UCSD-AML1 (cell line): ENCODE data around the gene PTPRK.
A peak's percentile ranks its signal among the peaks of the same experiment; 100 is the strongest.

Source experiments
- DNase-seq: peaks from one replicate; lab custom pipeline; 2025; ENCODE audit not compliant: unreplicated experiment; lab: John Stamatoyannopoulos, UW

Gene PTPRK

GRCh38 chr6:128520436-128521281 lies at the start of gene PTPRK:
PTPRK (minus strand) TSS chr6:128520599; CDS start chr6:128520358, 241 bp downstream.
- DNase-seq: peak; percentile 77

- no peak for DNase-seq
Observed at GRCh38 chr6:128567029-128567428, 46.6 kb upstream of the PTPRK start.

DNA sequence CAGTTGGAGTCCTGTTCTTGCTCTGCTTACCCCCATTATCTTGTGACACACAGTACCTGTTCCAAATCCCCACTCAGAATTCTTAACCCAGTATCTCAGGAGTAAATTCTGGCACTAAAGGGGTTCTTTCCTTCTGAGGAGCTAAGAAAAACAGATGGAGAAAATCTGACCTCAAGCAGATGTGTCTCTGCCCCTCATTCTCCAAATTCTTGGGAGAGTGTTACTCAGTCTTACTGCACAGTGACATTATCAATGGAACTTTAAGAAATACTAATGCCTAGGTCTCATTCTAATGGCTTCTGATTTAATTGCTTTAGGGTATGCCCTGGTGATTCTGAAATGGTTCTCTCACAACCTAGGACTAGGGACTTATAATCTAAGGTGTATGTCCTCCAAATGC lies 40.6 kb upstream of the PTPRK start:
- DNase-seq: no peak

- no peak for DNase-seq
Observed at GRCh38 chr6:128558924-128559323, 38.5 kb upstream of the PTPRK start.

DNA sequence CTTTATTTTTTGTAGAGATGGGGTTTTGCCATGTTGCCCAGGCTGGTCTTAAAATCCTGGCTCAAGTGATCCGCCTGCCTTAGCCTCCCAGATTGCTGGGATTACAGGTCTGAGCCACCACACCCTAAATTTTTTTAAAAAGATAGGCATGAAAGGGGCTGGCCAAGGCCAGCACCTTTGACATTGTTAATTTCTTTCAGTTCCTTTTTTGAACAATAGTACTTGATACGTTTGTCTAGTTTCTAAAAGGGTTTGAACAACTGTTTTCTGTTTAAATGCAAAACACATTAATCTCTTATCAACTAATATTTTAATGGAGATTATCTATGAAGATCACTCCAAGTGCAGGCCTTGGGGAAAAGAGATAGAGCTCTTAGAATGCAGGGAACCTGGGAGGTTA lies 37.6 kb upstream of the PTPRK start:
- DNase-seq: no peak

DNA sequence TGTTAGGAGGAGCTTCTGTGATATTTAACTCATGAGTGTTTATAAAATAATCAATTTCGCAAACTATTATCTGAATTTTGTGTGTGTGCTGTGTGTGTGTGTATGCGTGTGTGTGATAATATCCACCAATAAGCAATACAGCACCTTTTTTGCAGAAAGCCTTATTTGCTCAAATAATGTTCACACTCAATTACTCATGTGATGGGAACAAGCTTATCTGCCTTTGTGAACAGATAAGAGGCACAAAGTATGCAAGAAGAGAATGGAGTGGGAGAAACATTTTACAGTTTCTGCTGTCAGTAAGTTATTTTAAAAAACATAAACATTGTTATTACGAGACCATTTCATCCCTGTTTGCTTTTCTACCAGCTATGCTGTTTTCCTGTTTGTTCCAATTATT lies 36.7 kb upstream of the PTPRK start:
- DNase-seq: no peak

GRCh38 chr6:128554302-128554701 lies 33.9 kb upstream of the PTPRK start:
- DNase-seq: no peak

DNA sequence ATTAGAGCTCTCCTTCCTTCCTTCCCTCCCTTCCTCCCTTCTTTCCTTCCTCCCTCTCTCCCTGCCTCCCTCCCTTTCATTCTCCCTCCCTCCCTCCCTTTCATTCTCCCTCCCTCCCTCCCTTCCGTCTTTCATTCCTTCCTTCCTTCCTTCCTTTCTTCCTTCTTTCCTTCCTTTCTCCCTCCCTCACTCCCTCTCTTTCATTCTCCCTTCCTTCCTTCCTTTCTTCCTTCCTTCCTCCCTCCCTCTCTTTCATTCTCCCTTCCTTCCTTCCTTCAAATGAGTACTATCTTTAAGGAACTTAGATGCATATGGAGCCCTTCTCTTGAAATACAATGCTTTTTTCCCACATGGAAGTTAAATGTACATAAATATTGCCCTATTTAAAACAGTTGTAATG lies 20.9 kb upstream of the PTPRK start:
- no peak for DNase-seq

GRCh38 chr6:128538763-128539162 lies 18.4 kb upstream of the PTPRK start:
- no peak for DNase-seq

GRCh38 chr6:128532827-128533226 lies 12.4 kb upstream of the PTPRK start:
- DNase-seq: no peak

GRCh38 chr6:128532136-128532535 lies 11.7 kb upstream of the PTPRK start:
- no peak for DNase-seq

DNA sequence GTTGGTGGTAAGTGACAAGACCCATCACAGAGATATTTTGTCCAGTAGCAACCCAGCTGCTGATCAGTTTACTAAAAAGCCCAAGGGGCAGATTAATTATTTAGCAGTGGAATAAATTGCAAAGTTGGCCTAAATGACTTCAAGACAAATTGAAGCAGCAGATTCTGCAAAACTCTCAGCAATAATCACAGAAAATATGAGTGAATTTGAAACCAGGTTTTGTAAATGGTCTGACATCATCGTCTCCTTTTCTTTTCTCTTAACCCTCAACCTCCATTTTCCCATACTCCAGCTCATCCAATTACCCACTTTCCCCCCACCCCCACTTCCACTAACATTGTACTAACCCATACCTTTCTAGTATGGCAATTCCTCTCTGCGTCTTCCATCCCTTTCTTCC lies 11.3 kb upstream of the PTPRK start:
- DNase-seq: no peak

GRCh38 chr6:128528241-128528640 lies 7.8 kb upstream of the PTPRK start:
- no peak for DNase-seq

- no peak for DNase-seq
Observed at GRCh38 chr6:128527375-128527774, 7.0 kb upstream of the PTPRK start.

GRCh38 chr6:128526152-128526914 lies 5.9 kb upstream of the PTPRK start:
- DNase-seq: no peak

DNA sequence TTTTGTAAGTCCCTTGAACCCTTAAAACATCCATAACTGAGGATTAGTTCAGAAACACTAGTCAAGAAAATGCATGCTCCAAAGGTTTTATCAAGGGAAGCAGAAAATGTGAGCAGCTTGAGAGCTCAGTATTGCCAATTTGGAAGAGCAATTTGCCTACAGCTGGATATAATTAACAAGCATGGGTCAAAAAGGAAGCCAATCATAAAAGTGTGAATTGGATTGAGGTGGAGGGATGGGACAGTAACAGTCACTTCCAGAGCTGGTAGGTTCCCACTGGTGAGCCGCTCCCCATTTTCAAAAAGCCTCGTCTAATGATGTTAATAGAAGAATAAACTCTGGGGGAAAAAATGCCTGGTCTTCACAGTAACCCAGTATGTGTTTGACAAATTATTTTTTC lies 5.0 kb upstream of the PTPRK start:
- no peak for DNase-seq

DNA sequence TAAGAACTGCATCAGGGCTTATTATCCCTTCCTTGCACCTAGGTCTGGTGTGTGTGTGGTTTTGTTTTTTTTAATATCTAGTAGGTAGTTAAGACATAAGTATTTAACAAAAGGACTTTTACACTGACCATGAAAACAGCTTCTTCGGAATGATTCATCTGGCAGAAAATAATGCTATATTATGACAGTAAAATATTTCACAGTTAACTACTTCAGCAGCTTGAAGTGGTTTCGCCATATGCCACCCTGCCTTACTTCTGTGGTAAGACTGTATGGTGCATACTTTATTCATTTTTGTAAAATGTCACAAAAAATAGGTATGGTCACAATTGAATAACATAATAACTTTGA lies 858 bp upstream of the PTPRK start:
- no peak for DNase-seq

DNA sequence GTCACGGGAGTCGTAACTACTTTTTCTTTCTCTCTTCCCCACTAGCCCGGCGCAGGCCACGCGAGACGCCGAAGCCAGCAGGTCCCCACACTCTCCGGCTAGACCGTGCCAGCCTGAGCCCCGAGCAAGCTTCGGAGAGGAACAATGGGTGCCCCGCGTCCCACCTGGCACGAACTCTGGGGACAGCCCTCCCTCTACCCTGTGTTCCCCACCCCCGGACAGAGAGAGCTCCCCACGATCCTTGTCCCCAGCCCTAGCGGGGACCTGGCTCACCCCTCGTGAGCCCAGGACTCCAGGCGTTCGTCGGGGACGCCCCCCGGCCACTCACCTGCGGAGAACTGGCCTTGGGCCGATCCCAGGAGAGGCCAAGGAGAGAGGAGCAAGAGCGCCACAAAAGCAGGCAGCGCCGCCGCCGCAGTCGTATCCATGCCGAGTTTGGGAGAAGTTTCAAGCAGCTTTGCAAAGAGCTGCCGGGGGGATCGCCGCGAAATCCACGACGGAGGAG lies 416 bp downstream of the PTPRK start:
- no peak for DNase-seq

GRCh38 chr6:128519132-128519930 lies 1.1 kb downstream of the PTPRK start:
- peak; percentile 38 for DNase-seq

GRCh38 chr6:128518434-128519131 lies 1.8 kb downstream of the PTPRK start:
- DNase-seq: no peak

DNA sequence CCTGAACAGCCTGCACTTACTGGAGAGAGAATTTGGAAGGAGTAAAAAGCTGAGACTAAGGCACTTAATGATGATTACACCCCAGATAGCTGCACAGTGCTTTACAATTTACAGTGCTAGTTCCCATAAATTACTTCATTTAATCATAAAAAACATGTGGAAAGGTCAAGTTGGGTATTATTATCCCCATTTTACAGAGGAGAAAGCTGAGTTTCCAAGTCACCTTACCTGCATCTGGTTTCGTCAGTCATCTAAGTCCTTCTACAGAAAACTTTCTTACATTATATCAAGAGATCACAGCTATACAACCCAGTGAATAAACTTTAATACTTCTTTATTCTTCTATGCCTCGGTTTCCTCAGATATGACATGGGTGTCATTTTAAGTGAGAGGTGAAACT lies 3.3 kb downstream of the PTPRK start:
- DNase-seq: no peak
